ENCODE measurements around the gene ACTL8.
"Not testable (repeated sequence)": the region's sequence is repeated elsewhere in the genome, so short reads cannot be mapped to it uniquely, and the experiment has no call there.

Gene ACTL8

DNA sequence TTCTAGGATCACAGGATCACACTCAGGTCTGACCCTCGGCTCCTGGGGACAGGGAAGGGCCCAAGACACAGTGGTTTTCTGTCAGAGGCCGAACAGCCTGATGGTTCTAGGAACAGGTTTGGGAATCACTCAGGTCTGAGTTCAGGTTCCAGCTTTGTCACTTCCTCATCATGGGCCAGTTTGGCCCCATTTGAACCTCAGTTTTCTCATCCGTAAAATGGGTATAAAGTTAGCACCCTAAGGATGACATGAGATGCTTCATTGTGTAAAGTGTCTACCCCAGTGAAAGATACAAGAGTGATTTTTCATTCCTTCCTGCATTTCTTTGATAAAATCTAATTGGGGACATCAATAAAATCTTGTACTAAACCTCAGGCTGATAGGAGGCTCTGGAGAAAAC is 11.2 kb upstream of the ACTL8 start:
- no peak overlapping the region for H3K4me2 ChIP-seq (ENCODE audit: low read length)
- no peaks in the 10 kb centered on the region for H3K79me2 ChIP-seq (ENCODE audit: low read length)
- no peaks in the 10 kb centered on the region for H4K20me1 ChIP-seq (ENCODE audit: insufficient read depth, low read length)
- H3K4me1 ChIP-seq (ENCODE audit: low read length) = no peaks in the 10 kb centered on the region
- no peak overlapping the region for H2AFZ ChIP-seq (ENCODE audit: low read depth, low read length)
- no peaks in the 10 kb centered on the region for H3K9me3 ChIP-seq (ENCODE audit: insufficient read depth, low read length)
- H3K27me3 ChIP-seq (ENCODE audit: low read depth, low read length) = peaks cover 15% of the 10 kb centered on the region
- TF ChIP-seq, protein P1, sequence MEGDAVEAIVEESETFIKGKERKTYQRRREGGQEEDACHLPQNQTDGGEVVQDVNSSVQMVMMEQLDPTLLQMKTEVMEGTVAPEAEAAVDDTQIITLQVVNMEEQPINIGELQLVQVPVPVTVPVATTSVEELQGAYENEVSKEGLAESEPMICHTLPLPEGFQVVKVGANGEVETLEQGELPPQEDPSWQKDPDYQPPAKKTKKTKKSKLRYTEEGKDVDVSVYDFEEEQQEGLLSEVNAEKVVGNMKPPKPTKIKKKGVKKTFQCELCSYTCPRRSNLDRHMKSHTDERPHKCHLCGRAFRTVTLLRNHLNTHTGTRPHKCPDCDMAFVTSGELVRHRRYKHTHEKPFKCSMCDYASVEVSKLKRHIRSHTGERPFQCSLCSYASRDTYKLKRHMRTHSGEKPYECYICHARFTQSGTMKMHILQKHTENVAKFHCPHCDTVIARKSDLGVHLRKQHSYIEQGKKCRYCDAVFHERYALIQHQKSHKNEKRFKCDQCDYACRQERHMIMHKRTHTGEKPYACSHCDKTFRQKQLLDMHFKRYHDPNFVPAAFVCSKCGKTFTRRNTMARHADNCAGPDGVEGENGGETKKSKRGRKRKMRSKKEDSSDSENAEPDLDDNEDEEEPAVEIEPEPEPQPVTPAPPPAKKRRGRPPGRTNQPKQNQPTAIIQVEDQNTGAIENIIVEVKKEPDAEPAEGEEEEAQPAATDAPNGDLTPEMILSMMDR (IDR thresholded peaks at IDR 0.05; ENCODE audit: low read depth, low read length) = no peak
- H3K9ac ChIP-seq (ENCODE audit: low read length) = no peak overlapping the region
- H3K27ac ChIP-seq (ENCODE audit: low read length) = no peak overlapping the region
- no peak overlapping the region for H3K4me3 ChIP-seq (ENCODE audit: low read length)
- no peaks in the 10 kb centered on the region for H3K36me3 ChIP-seq (replicated peaks; ENCODE audit: low read depth, low read length)

DNA sequence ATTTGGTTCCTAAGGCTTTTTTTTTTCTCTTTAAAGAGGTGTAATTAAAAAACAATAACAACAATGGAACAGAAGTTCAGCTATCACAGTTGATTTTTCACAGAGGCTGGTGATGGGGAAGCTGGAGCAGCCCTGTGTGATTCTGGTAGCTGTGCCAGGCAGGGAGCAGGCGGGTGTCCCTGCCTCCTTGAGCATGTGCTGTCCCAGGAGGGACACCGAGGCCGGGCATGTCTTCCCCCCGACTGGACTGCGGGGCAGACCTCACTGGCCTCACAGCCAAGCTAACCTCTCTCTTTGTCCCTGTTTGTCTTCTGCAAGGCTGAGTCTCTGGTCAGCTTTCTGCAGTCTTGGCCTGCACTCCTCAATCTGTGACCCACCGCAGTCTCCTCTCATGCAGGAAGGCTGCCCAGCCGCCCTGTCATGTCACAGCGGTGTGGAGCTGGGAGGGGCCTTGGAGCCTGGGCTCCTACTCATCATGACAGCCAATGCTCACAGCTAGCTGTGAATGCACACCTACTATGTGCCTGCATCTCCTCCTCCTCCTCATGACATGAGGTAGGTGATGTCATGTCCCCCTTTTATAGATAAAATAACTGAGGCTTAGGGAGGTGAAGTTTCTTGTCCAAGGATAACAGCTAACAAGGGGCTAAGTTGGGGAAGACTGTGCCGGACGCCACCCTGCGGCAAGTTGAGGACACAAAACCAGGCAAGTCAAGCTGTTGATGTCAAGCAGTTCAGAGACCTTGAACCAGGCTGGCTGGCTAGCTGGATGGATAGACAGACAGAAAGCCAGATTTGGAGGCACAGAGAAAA is 10.3 kb upstream of the ACTL8 start:
- TF ChIP-seq, protein P1 (IDR thresholded peaks at IDR 0.05; ENCODE audit: low read depth, low read length) = no peak
- no peak for TF ChIP-seq EZH2phosphoT487 (IDR thresholded peaks at IDR 0.05; ENCODE audit: low read depth)
- Histone ChIP-seq H3K9ac (ENCODE audit: low read length) (no peak overlapping the region), H3K36me3 (replicated peaks; ENCODE audit: low read depth, low read length) (no peaks in the 10 kb centered on the region), H2AFZ (ENCODE audit: low read depth, low read length) (no peak overlapping the region), H3K79me2 (ENCODE audit: low read length) (no peaks in the 10 kb centered on the region), H3K9me3 (ENCODE audit: insufficient read depth, low read length) (no peaks in the 10 kb centered on the region), H4K20me1 (ENCODE audit: insufficient read depth, low read length) (no peaks in the 10 kb centered on the region), H3K4me1 (ENCODE audit: low read length) (no peaks in the 10 kb centered on the region), H3K4me2 (ENCODE audit: low read length) (no peak overlapping the region), H3K27ac (ENCODE audit: low read length) (no peak overlapping the region), H3K4me3 (ENCODE audit: low read length) (no peak overlapping the region), H3K27me3 (ENCODE audit: low read depth, low read length) (peaks cover 15% of the 10 kb centered on the region)

DNA sequence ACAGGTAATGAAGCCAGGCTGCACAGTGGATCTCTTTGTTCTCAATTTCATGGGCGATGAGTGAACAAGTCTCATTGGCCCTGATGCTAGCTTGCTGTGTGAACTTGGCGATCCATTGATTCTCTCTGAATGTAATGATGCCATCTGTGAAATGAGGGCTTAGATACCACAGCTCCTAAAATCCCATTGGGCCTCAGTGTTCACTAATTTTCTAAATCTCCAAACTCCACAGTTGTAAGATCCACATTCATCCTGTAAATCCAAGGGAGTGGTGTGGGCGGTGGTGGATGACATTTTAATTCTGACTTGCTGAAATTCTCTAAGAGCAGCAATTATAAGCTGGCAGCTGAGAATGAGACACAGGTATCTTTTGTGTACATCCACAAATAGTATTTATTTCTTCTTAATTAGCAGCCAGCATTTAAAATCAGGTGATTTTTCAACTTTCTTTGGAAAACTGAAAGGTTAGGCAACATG is 9.6 kb upstream of the ACTL8 start:
- Histone ChIP-seq H2AFZ (ENCODE audit: low read depth, low read length) (no peak overlapping the region), H3K4me1 (ENCODE audit: low read length) (no peaks in the 10 kb centered on the region), H3K4me2 (ENCODE audit: low read length) (no peak overlapping the region), H3K27me3 (ENCODE audit: low read depth, low read length) (peaks cover 15% of the 10 kb centered on the region), H3K9me3 (ENCODE audit: insufficient read depth, low read length) (no peaks in the 10 kb centered on the region), H4K20me1 (ENCODE audit: insufficient read depth, low read length) (no peaks in the 10 kb centered on the region), H3K36me3 (replicated peaks; ENCODE audit: low read depth, low read length) (no peaks in the 10 kb centered on the region), H3K4me3 (ENCODE audit: low read length) (no peak overlapping the region), H3K9ac (ENCODE audit: low read length) (no peak overlapping the region), H3K27ac (ENCODE audit: low read length) (no peak overlapping the region), H3K79me2 (ENCODE audit: low read length) (no peaks in the 10 kb centered on the region)
- TF ChIP-seq, protein P1 (IDR thresholded peaks at IDR 0.05; ENCODE audit: low read depth, low read length) = no peak
- TF ChIP-seq EZH2phosphoT487 (IDR thresholded peaks at IDR 0.05; ENCODE audit: low read depth) = no peak

DNA sequence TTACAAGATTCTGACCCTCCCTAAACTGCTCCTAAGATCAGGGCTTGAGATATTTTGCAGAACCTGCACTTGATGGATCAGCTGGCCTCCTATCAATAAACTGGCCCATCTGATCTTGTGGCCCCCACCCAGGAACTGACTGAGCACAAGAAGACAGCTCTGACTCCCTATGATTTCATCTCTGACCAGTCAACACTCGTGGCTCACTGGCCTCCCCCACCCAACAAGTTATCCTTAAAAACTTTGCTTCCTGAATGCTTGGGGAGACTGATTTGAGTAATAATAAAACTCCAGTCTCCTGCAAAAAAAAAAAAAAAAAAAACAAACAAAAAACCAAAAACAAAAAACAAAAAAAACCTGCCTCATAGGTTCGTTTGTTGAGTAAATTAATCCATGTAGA is 8.9 kb upstream of the ACTL8 start:
- H3K9ac ChIP-seq (ENCODE audit: low read length); H3K27ac ChIP-seq (ENCODE audit: low read length); H2AFZ ChIP-seq (ENCODE audit: low read depth, low read length); H3K36me3 ChIP-seq (replicated peaks; ENCODE audit: low read depth, low read length); H3K79me2 ChIP-seq (ENCODE audit: low read length); H3K4me2 ChIP-seq (ENCODE audit: low read length); H3K4me1 ChIP-seq (ENCODE audit: low read length); H3K9me3 ChIP-seq (ENCODE audit: insufficient read depth, low read length); H3K4me3 ChIP-seq (ENCODE audit: low read length); H4K20me1 ChIP-seq (ENCODE audit: insufficient read depth, low read length): not testable (repeated sequence)
- peaks cover 15% of the 10 kb centered on the region for H3K27me3 ChIP-seq (ENCODE audit: low read depth, low read length)
